ENCODE data around the gene PHOX2A.

- no peak for TF ChIP-seq REST (IDR thresholded peaks at IDR 0.05; ENCODE audit: insufficient read depth in 1 of 2, low read depth in 2 of 2, low read length in 2 of 2)
- TF ChIP-seq TAF1 (IDR thresholded peaks at IDR 0.05; ENCODE audit: borderline replicate concordance, insufficient read depth, low read length), result no peak
- TF ChIP-seq POLR2AphosphoS5 (IDR thresholded peaks at IDR 0.05; ENCODE audit: low read depth, low read length), result no peak
- no peak for TF ChIP-seq SIN3A (IDR thresholded peaks at IDR 0.05; ENCODE audit: borderline replicate concordance, insufficient read depth, low read length)
- TF ChIP-seq FOXP2 (optimal IDR thresholded peaks at IDR 0.05; ENCODE audit: borderline replicate concordance, extremely low read depth, extremely low read length, insufficient read depth), result no peak
Measured at GRCh38 chr11:72263361-72263760, 19.4 kb upstream of the PHOX2A start.
